ENCODE data around the gene AMOTL1. TPM values are rescaled to one million over a fixed set of nuclear protein-coding genes. Genes with fewer than 3 reads are reported as not detected.

Gene AMOTL1
- total and polyA plus RNA-seq, 2 donors (not counting 3 experiments of a cell fraction or from before 2014, with no cell fraction given): 12.5 to 37.8 TPM

GRCh38 chr11:94806419-94806818, 38.3 kb downstream of the AMOTL1 start:
- H3K4me2 ChIP-seq (ENCODE audit: insufficient read depth, low read length): no peak overlapping the region
- ChIA-PET POLR2A (no interaction called here), CTCF (no interaction called here)
- peaks cover 47% of the 10 kb centered on the region for H3K79me2 ChIP-seq (ENCODE audit: control insufficient read depth, insufficient read depth, low read length)
- H2AFZ ChIP-seq (ENCODE audit: low read depth, low read length): no peak overlapping the region
- dilution Hi-C loops (cut with MboI; ENCODE audit: extremely low pct_ligation_motif_present, low sequenced_read_pairs) (no loop called here), intact Hi-C loops (cut with micrococcal nuclease) (no loop called here)
- peaks cover 2 to 5% of the 10 kb centered on the region in 2 experiments for H3K36me3 ChIP-seq (ENCODE audit: control insufficient read depth in 2 of 2, extremely low read depth in 1 of 2, insufficient read depth in 2 of 2, low read length in 2 of 2)
- no peaks in the 10 kb centered on the region for H3K4me1 ChIP-seq (ENCODE audit: control insufficient read depth, extremely low read depth, insufficient read depth, low read length)
- H3K9me3 ChIP-seq (replicated peaks; ENCODE audit: control insufficient read depth, insufficient read depth, low read length): no peaks in the 10 kb centered on the region
- BruUV-seq (replicated peaks): no TSS peak
- FAIRE-seq (no peak), DNase-seq (ENCODE audit: low read depth, low spot score) (no peak)
- H3K9ac ChIP-seq (replicated peaks; ENCODE audit: extremely low read depth, insufficient read depth, low read length): no peak overlapping the region
- H4K20me1 ChIP-seq (replicated peaks; ENCODE audit: control insufficient read depth, extremely low read depth, insufficient read depth, low read length): peaks cover 7% of the 10 kb centered on the region
- no peak overlapping the region for H3K27ac ChIP-seq (ENCODE audit: insufficient read depth, low read depth, low read length)
- no peak for TF ChIP-seq MYC (IDR thresholded peaks at IDR 0.05; ENCODE audit: low read depth, low read length)
- TF ChIP-seq FOS (IDR thresholded peaks at IDR 0.05; ENCODE audit: borderline replicate concordance, insufficient read depth, low read length): no peak
- TF ChIP-seq EZH2 (IDR thresholded peaks at IDR 0.05; ENCODE audit: borderline replicate concordance, low read depth, low read length, severe bottlenecking): no peak
- no peak for TF ChIP-seq JUN (IDR thresholded peaks at IDR 0.05; ENCODE audit: borderline replicate concordance, insufficient read depth, insufficient read length, low read depth)
- TF ChIP-seq, protein P1, sequence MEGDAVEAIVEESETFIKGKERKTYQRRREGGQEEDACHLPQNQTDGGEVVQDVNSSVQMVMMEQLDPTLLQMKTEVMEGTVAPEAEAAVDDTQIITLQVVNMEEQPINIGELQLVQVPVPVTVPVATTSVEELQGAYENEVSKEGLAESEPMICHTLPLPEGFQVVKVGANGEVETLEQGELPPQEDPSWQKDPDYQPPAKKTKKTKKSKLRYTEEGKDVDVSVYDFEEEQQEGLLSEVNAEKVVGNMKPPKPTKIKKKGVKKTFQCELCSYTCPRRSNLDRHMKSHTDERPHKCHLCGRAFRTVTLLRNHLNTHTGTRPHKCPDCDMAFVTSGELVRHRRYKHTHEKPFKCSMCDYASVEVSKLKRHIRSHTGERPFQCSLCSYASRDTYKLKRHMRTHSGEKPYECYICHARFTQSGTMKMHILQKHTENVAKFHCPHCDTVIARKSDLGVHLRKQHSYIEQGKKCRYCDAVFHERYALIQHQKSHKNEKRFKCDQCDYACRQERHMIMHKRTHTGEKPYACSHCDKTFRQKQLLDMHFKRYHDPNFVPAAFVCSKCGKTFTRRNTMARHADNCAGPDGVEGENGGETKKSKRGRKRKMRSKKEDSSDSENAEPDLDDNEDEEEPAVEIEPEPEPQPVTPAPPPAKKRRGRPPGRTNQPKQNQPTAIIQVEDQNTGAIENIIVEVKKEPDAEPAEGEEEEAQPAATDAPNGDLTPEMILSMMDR (IDR thresholded peaks at IDR 0.05; ENCODE audit: extremely low read depth in 1 of 2, insufficient read depth in 1 of 2, low read depth in 1 of 2, low read length in 2 of 2): no peak
- TF ChIP-seq POLR2AphosphoS5 (IDR thresholded peaks at IDR 0.05; ENCODE audit: insufficient read depth, low read depth, low read length): no peak
- TF ChIP-seq, protein P2, sequence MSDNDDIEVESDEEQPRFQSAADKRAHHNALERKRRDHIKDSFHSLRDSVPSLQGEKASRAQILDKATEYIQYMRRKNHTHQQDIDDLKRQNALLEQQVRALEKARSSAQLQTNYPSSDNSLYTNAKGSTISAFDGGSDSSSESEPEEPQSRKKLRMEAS (IDR thresholded peaks at IDR 0.05; ENCODE audit: insufficient read depth, insufficient read length): no peak
- TF ChIP-seq GATA2 (IDR thresholded peaks at IDR 0.05; ENCODE audit: insufficient read depth, insufficient read length, low read depth, low read length): no peak
- no peak for TF ChIP-seq POLR2A (IDR thresholded peaks at IDR 0.05; ENCODE audit: low read depth, low read length)
- no peaks in the 10 kb centered on the region for H3K9me1 ChIP-seq (replicated peaks; ENCODE audit: control insufficient read depth, extremely low read depth, insufficient read depth, low read length)
- no peaks in the 10 kb centered on the region for H3K27me3 ChIP-seq (ENCODE audit: control insufficient read depth in 2 of 2, insufficient read depth in 2 of 2, low read length in 2 of 2)
- H3K4me3 ChIP-seq (replicated peaks in 1 of 3; ENCODE audit: insufficient read depth in 1 of 3, low read depth in 1 of 3, low read length in 3 of 3): no peak overlapping the region

Measured in endothelial cell of umbilical vein (primary cell).